Peyer's patch (tissue), 4 donors: ENCODE results near the gene NOB1.

Experiments used
- CTCF ChIP-seq, 6 experiments: fragments of 450-650 bp in 4 of 6; fragments of 200-600 bp in 2 of 6; sonication (generic) in 1 of 6; IDR thresholded peaks; one replicate each; pipeline ENCODE4 v1.5.1; 2017 to 2019; ENCODE audit warnings: antibody characterized with exemption in 6 of 6, mild to moderate bottlenecking in 3 of 6, moderate library complexity in 1 of 6
- POLR2A ChIP-seq, 2 donors: fragments of 450-650 bp; IDR thresholded peaks; one replicate each; pipeline ENCODE4 v1.5.1; 2017; ENCODE audit warnings: antibody characterized with exemption in 2 of 2, mild to moderate bottlenecking in 2 of 2, moderate library complexity in 2 of 2

GRCh38 chr16:69747115-69747514, 7.6 kb downstream of the NOB1 start:
- TF ChIP-seq CTCF (IDR thresholded peaks at IDR 0.05) (no peak), POLR2A (IDR thresholded peaks at IDR 0.05) (no peak)
